HCEC 1CT (cell line): ENCODE data around the gene PDS5A.
"Not testable (repeated sequence)": the region's sequence is repeated elsewhere in the genome, so short reads cannot be mapped to it uniquely, and the experiment has no call there.

Source experiments
- DNase-seq: peaks from one replicate; pipeline ENCODE4 v3.0.0-alpha.2; 2017

PDS5A gene

DNA sequence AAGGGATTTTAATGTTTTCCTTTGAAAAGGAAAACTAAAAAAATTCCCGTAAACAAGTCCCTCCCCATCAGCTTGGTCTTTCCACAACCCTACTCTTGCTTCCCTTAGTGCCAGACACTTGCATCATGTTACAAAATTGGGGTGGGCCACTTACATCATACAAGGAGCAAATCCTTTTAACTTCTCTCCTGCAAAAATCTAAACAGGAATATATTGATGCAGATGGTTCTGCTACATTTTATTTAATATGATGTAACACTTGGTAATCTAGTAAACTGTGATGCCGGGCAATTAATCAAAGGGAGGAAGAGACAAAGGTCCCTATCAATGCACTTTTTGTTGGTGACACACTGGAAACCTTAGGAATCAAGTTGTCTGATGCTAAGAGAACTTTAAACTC is 154.5 kb downstream of the PDS5A start:
- DNase-seq: no peak

DNA sequence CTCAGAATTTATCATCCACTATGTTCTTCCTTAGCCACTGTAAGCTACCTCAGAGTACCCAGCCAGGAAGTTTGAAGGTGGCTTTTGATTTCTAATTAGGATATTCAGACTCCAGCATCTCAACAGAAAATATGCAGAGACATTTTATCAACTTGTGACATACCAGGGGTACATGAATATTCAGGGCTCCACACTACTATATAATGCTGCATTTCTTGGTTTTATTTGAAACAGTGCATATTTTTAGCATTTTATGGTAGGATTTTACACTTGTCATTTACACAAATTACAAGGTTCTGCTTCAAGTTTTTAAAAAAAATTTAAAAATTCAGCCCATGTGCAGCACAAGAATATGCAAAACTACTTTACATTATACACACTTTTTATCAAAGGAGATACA is 155.0 kb downstream of the PDS5A start:
- DNase-seq: no peak

DNA sequence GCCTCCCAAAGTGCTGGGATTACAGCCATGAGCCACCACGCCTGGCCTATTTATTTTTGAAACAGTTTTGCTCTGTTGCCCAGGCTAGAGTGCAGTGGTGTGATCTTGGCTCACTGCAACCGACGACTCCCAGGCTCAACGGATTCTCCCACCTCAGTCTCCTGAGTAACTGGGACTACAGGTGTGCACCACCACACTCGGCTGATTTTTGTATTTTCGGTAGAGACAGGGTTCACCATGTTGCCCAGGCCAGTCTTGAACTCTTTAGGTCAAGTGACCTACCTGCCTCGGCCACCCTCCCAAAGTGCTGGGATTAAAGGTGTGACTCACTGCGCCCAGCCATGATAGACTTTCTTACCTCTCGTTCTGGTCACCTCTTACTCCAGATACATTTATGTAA is 155.8 kb downstream of the PDS5A start:
- DNase-seq: no peak

DNA sequence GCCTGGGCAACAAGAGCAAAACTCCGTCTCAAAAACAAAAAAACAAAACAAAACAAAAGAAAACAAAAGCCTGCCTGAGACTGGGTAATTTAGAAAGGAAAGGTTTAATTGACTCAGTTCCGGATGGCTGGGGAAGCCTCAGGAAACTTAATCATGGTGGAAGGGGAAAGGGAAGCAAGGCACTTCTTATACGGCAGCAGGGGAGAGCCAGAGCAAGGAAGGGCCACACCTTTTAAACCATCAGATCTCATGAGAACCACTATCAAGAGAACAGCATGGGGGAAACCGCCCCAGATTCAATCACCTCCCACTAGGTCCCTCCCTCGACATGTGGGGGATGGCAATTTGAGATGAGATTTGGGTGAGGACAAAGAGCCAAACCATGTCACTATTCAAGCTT is 157.5 kb downstream of the PDS5A start:
- DNase-seq: no peak

DNA sequence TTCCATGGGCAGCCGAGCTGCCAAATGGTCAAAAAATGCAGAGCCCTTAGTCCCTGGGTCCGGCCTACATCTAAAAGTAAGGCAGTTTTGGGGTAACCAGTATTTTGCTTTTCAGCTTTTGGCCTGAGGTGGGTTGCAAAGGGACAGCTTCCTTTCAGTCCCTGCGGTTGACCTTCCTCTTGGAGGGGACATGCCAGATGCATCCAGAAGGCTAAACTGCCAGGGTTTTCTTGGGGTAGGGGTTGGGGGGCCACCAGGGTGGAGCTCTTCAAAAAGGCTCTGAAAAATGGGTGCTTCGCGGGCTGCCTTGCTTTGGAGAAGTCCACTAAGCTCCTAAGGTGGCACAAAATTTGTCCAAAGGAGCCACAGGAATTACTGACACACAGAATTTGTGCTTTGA is 159.1 kb downstream of the PDS5A start:
- DNase-seq: no peak

DNA sequence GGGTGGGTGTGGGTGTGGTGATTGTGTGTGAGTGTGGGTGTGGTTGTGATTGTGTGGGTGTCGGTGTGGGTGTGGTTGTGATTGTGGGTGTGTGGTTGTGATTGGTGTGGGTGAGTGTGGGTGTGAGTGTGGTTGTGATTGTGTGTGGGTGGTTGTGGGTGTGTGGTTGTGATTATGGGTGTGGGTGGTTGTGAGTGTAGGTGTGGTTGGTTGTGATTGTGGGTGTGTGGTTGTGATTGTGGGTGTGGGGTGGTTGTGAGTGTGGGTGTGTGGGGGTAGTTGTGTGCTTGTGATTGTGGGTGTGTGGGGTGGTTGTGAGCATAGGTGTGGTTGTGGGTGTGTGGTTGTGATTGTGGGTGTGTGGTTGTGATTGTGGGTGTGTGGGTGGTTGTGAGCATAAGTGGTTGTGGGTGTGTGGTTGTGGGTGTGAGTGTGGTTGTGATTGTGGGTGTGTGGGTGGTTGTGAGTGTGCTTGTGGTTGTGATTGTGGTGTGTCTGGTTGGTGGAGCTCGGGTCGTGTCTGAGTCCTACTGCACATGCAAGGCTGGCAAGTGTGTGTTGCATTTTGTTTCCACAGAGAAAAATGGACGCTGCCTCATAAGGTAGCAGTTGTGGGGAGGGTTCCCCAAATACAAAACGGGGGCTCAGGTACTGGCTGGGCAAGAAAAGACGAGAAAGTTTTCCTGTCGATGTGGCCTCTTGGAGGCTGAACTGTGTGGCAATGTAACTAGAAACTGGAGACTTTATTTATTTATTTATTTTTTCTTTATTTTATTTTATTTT is 163.1 kb downstream of the PDS5A start:
- DNase-seq: no peak

DNA sequence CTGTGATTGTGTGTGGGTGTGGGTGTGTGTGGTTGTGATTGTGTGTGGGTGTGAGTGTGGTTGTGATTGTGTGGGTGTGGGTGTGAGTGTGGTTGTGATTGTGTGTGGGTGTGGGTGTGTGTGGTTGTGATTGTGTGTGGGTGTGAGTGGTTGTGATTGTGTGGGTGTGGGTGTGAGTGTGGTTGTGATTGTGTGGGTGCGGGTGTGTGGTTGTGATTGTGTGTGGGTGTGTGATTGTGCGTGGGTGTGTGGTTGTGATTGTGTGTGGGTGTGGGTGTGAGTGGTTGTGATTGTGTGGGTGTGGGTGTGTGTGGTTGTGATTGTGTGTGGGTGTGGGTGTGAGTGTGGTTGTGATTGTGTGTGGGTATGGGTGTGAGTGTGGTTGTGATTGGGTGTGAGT is 163.9 kb downstream of the PDS5A start:
- DNase-seq: not testable (repeated sequence)

DNA sequence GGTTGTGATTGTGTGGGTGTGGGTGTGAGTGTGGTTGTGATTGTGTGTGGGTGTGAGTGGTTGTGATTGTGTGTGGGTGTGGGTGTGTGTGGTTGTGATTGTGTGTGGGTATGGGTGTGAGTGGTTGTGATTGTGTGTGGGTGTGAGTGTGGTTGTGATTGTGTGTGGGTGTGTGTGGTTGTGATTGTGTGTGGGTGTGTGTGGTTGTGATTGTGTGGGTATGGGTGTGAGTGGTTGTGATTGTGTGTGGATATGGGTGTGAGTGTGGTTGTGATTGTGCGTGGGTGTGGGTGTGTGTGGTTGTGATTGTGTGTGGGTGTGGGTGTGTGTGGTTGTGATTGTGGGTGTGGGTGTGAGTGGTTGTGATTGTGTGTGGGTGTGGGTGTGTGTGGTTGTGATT is 164.7 kb downstream of the PDS5A start:
- DNase-seq: not testable (repeated sequence)

DNA sequence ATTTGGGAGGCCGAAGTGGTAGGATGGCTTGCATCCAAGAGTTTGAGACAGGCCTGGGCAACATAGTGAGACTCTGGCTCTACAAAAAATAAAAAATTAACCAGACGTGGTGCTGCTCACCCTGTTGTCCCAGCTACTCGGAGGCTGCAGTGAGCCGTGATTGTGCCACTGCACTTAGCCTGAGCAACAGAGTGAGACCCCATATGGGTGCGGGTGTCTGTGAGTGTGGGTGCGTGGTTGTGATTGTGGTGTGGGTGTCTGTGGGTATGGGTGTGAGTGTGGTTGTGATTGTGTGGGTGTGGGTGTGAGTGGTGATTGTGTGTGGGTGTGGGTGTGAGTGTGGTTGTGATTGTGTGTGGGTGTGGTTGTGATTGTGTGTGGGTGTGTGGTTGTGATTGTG is 165.2 kb downstream of the PDS5A start:
- no peak for DNase-seq

DNA sequence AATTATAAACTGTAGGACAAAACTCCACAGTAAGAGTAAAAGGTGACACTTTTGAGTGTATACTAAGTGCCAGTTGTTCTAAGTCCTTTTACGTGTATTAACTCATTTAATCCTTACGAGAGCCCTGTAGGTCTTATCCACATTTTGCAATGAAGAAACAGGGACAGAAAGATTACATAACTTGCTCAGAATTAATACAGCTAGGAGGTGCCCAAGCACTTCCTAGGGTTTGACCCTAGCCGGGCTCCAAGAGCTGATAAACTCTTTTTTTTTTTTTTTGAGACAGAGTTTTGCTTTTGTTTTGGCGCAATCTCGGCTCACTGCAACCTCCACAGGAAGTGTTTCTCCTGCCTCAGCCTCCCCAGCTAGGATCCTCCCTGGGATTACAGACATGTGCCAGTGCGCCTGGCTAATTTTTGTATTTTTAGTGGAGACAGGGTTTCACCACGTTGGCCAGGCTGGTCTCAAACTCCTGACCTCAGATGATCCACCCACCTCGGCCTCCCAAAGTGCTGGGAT is 169.4 kb downstream of the PDS5A start:
- DNase-seq: no peak

DNA sequence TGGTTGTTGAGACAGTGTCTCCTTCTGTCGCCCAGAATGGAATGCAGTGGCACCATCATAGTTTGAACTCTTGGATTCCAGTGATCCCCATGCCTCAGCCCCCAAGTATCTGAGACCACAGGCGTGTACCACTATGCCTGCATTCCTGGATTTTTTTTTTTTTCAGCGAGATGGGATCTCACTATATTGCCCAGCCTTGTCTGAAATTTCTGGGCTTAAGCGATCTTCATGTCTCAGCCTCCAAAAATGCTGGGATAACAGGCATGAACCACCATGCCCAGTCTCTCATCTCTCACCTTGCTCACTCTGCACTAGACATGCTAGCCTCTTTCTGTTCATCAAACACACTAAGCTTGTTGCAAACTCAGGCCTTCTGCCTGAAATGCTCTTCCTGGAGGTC is 175.7 kb downstream of the PDS5A start:
- DNase-seq: no peak

DNA sequence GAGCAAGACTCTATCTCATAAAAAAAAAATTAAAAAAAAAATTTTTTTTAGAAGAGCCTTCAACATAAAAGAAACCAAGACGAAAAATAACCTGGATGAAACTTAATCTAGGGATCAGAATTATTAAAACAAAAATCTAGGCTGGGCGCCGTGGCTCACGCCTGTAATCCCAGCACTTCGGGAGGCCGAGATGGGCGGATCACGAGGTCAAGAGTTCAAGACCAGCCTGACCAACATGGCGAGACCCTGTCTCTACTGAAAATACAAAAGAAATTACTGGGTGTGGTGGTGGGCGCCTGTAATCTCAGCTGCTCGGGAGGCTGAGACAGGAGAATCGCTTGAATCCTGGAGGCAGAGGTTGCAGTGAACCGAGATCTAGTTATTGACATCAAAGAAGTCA is 184.7 kb downstream of the PDS5A start:
- not testable (repeated sequence) for DNase-seq

DNA sequence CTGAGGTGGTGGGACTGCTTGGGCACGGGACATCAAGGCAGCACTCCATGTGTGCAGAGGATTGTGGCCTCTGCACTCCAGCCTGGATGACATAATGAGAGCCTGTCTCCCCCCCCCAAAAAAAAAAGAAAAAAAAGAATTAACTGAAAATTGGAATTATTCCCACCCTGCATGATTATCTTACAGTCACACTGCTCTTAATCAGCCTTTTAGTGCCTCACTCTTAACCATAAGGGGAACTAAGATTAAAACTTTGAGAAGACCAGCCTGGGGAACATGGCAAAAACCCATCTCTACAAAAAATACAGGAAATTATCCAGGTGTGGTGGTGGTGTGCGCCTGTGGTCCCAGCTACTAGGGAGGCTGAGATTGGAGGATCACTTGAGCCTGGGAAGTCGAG is 185.2 kb downstream of the PDS5A start:
- no peak for DNase-seq

DNA sequence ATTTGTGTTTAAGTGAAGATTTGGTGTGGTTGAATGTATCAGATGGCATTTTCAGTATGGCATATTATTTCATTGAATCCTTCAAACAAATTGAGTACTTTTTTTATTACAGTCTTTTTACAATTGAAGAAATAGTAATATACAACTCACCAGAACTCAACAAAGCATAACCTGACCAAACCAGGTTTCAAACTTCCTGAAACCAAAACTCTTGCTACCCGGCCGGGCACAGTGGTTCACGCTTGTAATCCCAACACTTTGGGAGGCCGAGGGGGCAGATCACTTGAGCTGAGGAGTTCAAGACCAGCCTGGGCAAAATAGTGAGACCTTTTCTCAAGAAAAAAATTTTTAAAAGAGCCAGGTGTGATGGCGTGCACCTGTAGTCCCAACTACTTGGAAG is 185.6 kb downstream of the PDS5A start:
- no peak for DNase-seq

DNA sequence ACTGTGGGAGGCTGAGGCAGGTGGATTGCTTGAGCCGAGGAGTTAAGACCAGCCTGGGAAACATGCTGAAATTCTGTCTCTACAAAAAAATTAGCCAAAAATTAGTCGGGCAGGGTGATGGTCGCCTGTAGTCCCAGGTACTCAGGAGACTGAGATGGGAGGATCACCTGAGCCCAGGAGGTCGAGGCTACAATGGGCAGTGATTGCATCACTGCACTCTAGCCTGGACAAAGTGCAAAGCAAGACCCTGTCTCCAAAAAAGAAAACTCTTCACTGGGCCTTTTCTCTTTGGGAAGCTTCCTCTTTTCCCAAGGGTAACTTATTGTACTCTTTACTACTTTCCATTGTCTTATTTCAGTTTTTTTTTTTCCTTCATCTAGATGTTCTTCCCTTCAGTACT is 190.9 kb downstream of the PDS5A start:
- no peak for DNase-seq

DNA sequence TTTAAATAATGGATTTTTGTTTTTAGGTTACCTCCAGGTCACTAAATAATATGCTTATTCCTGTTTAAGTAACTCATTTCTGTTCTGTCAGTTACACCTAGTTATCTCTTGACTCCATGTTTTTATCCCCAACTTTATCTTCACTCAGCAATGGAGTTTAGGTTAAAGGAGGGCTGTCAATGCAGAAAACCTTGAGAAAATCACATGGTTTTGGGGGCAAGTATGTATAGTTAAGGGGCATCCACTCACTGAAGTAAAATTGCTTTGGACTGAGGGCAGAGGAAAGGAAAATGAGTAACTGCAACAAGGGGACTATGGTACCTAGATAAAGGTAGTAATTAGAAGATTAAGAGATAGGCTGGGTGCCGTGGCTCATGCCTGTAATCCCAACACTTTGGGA is 192.6 kb downstream of the PDS5A start:
- DNase-seq: no peak

DNA sequence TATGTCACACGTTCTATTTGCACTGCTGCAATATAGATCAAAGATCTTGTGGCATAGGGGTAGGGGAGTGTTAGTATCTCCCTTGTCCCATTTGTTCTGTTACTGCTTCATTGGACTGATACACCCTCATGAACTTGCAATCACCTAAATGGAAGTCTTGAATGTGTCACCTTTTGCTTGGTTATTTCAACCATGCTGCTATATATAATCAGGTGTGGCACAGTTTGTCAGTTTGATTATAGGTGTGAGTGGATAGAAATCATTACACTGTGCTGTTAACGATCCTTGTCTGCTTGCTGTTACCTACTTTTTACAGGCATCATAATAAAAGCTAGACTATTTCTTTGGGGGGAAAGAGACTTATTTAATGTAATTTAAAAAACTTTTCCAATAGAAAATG is 195.7 kb downstream of the PDS5A start:
- not testable (repeated sequence) for DNase-seq
